ENCODE results near the gene FAM221B.

FAM221B gene

DNA sequence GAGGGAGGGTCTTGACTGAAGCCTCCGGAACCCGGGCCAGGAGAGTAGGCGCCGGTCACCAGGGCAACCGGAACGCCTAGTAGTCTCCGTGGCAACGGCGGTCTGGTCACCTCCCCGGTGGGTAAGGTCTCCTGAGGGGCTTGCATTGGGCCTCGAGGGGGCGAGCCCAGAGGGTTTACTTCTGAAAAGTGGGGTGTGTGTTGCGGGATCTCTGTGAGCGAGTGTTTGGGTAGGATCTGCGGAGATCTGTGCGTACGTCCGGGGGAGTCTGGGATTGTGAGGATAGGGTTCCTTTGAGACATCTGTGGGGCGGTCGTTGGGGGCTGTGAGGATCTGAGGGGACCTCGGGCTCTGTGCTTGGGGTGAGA is at the start of gene FAM221B:
Gene FAM221B (minus strand): TSS at position 17 of the 368 bp plus-strand sequence. CDS start 2,571 bp downstream, outside the sequence.
- no peak for DNase-seq

GRCh38 chr9:35872505-35872904 is 44.0 kb upstream of the FAM221B start:
- DNase-seq: no peak

DNA sequence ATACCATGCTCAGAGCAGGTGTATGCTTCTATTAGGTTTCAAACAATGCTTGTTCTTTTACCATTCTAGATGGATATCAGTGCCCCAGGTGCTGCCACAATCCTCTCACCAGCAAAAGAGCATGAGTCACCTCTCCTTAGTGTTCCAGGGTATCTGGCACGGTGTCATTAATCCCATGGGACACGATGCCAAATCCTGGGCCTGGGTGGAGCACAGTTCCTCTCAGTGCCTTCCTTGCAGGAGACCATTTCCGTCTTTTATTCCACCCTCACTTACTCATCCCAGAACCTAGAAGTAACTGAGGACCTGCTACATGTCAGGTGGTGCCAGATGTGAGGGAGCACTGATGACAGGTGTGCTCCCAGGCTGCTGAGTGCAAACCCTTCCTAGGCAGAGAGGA is 43.0 kb upstream of the FAM221B start:
- no peak for DNase-seq

DNA sequence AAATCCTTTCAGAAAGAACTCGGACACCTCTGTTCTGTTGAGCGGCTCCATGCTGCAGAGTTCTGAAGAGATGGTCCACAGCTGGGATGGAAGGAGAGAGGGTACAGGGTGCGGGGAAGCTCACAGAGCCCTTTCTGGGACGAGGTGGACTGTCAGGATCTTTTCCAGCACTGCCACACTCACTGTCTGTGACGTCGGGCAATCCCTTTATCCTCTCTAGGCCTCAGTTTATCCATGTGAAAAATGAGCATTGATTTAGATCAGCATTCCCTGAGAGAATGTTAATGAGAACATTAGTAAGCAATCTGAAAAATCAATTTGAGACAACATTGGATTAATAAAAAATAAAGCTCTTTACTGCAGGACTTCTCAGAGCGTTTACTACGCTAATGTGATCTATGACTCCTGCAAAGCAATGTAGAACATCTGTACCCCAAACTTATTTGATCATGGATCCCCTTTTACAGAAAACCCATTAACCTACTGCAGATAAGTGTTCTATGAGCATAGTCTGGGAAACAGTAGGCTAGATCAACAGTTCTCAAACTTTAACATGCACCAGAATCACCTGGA is 41.9 kb upstream of the FAM221B start, which contains the start of gene OR13J1:
Gene OR13J1 (minus strand): TSS at position 51 of the 573 bp plus-strand sequence. CDS start 0 bp downstream, at position 51.
- no peak for DNase-seq

GRCh38 chr9:35869621-35870216 is 41.2 kb upstream of the FAM221B start:
- no peak for DNase-seq

DNA sequence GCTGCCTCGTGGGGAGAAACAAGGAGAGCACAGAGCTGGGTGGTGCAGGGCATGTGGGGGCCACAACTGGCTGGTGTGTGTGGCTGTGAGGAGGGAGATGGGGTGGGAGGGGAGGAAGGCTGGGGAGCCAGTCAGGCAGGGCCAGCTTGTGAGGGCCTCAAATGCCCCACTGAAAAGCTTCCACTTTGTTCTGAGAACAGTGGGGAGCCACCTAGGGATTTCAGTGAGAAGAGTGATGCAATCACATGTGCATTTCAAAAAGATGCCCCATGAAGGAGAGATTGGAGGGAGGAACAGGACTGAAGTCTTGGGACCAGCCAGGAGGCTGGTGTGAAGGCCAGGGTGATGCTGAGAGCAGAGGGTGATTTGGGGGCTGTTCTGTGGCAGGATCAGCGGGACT is 40.4 kb upstream of the FAM221B start:
- DNase-seq: no peak

GRCh38 chr9:35867538-35867937 is 39.0 kb upstream of the FAM221B start:
- no peak for DNase-seq

DNA sequence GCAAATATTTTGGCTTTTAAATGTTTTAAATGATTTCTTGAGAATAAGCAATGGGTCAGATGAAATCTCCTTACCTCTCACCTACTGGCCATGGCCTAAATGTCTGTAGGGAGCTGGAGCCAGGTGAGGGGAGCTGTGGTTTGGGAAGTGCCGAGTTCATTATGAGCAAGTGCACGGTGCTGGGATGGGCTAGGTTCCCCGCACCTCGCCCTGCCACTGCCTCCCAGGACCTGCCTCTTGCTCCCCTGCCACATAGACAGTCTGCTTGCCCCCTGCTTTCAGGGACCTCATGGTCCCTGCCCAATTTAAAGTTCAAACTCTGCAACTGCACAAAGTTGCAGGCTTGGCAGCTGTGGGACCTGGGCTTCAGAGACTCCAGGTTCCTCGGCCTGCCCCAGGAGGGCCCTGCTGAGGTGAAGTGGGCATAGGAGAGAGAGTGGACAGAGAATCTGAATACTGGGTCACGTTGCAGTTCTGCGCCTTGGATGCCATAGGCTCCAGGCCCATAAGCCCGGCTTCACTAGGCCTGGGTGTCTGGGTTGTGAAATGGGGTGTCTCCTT is 36.2 kb upstream of the FAM221B start:
- no peak for DNase-seq

GRCh38 chr9:35863583-35863982 is 35.1 kb upstream of the FAM221B start:
- DNase-seq: no peak

DNA sequence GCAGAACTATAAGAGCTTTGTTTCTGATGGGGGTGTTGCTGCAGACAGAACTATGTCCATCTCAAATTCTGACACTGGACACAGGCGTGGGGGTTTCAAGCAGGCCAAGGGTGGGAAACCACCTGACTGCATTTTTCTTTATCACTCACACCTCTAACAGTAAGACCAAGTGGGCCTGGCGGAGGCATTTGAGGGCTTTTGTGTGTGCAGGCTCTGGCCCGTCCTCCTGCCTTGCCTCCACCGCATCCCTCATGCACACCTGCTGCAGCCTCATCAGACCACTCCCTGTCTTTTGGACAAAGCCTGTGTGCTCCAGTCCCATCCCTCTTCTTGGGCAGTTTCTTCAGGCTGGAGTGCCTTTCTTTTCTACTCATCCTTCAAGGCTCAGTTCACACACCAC is 33.8 kb upstream of the FAM221B start:
- no peak for DNase-seq

DNA sequence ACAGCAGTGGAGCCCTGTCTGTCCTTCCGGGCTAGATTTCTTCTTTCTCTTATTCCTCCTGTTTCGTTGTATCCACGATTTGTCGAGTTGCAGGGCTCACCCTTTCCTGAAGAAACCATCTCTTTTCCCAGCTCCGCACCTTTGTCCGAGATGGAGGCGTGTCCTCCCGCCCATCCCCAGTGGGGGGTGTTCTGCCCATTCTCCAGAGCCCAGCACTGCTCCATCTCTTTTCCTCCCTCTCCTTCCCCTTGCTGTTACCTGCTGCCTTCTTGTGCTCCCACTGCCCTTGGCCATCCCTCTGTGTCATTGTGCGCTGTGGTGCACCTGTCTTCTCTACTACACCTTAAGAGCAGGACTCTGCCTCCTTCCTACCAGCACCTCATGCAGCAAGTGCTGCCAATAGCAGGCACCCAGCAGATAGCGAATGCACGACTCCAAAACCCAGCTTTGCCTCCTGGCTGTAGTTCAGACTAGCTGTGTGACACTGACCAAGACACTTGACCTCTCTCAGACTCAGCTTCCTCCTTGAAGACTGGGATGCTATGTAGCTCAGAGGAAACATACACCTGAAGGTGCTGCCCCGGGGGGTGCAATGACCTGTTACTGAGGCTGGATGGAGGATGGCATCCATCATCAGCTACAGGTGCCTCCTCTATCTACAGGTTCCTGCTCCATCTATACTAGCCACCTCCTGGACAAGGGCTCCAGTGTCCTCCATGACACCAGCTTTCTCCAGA is 32.8 kb upstream of the FAM221B start:
- no peak for DNase-seq

GRCh38 chr9:35859990-35860339 is 31.4 kb upstream of the FAM221B start:
- DNase-seq: no peak

DNA sequence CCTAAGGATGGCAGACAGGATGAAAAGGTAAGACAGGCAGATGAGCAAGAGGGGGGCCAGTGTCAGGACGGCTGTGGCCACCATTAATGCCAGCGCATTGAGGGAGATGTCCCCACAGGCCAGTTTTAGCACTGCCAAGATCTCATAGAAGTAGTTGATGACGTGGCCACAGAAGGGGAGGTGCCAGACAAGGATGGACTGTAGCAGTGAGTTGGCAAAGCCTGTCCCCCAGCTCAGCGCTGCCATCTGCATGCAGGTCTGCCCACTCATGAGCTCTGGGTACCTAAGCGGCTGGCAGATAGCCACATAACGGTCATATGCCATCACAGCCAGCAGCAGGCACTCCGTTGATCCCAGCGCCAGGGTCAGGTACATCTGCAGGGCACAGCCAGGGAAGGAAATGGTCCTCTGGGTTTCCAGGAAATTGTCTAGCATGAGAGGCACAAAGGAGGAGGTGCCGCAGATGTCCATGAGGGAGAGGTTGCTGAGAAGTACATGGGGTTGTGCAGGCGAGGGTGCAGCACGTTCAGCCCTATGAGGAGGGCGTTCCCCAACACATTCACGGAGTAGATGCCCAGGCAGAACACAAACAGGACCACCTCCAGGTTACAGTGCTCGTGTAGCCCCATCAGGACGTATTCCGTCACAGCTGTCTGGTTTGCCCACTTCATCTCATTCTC is 30.9 kb upstream of the FAM221B start:
- DNase-seq: peak in 1 of 14 donors; percentile 72

DNA sequence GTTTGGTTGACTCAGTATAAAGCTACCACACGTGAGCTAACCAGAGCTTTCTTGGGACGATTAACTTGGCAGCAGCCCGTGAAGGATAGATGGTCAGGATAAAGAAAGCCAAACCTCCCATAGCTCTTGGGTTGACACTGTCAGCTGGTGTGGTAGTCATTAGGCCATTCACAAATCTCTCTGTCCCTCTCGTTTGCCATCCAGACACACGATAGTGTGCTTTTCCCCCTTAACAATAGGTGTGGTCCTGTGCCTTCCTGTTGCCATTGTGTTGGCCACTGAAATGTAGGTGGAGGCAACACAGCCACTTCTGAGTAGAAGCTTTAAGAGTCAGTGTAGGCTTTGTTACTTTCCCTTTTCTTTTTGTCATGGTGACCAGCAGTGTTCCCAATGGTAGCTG is 29.9 kb upstream of the FAM221B start:
- DNase-seq: no peak

- DNase-seq: no peak
These were observed 28.4 kb upstream of the FAM221B start for GRCh38 chr9:35856882-35857281.

DNA sequence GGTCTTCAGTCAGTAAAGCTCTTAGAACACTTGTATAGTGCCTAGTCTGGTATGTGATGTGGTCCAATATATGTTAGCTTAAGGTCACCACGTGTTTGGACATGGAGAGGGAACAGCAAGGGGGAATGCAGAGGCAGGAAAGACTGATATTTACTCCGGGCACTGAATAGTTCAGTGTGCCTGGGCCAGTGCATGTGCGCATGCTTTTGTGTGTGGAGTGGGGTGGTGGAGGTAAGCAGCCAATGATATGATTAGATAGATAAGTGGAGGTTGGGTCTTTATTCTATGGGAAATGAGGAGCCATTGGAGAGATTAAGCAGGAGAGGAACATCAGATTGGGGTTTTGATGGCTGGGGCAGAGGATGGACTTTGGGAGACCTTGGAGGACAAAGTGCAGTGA is 27.7 kb upstream of the FAM221B start:
- DNase-seq: no peak

GRCh38 chr9:35854091-35854762 is 25.7 kb upstream of the FAM221B start:
- no peak for DNase-seq

DNA sequence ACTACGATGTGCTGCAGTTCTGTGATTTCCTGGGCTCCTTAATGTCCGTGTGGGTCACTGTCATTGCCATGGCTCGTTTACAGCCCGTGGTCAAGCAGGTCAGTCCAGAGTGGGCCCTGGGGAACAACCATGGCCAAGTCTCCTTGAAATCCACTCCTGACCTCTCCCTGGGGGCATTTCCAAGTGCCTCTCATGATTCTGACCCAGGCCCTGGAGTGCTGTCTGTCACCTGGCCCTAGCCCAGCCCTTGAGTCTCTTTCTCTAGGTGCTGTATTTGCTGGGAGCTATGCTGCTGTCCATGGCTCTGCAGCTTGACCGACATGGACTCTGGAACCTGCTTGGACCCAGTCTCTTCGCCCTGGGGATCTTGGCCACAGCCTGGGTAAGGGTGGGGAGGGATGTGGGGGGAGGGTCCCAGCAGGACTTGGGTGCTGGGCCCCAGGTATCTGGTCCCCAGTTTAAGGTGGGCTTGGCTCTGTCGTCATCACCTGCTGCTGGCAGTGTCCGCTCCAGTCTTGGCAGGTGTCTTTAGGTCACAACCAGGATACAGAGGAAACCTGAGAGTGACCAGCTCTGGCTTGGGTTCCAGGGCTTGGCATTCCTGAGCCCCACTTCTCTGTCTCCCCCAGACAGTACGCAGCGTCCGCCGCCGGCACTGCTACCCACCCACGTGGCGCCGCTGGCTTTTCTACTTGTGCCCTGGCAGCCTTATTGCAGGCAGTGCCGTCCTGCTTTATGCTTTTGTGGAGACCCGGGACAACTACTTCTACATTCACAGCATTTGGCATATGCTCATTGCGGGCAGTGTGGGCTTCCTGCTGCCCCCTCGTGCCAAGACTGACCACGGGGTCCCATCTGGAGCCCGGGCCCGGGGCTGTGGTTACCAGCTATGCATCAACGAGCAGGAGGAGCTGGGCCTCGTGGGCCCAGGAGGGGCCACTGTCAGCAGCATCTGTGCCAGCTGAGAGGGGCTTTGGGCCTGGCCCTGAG is 24.6 kb upstream of the FAM221B start:
- no peak for DNase-seq

GRCh38 chr9:35852267-35852815 is 23.8 kb upstream of the FAM221B start:
- no peak for DNase-seq

GRCh38 chr9:35847792-35848572 is 19.4 kb upstream of the FAM221B start:
- DNase-seq: no peak

Data from C1 segment of cervical spinal cord (tissue), 14 donors.